EL (cell line): ENCODE results near the gene SMIM35.
A peak's percentile ranks its signal among the peaks of the same experiment; 100 is the strongest.
"Not testable (repeated sequence)": the region's sequence is repeated elsewhere in the genome, so short reads cannot be mapped to it uniquely, and the experiment has no call there.

Source experiments
- DNase-seq: peaks from one replicate; pipeline ENCODE4 v3.0.0-alpha.2; 2016

Gene SMIM35

DNA sequence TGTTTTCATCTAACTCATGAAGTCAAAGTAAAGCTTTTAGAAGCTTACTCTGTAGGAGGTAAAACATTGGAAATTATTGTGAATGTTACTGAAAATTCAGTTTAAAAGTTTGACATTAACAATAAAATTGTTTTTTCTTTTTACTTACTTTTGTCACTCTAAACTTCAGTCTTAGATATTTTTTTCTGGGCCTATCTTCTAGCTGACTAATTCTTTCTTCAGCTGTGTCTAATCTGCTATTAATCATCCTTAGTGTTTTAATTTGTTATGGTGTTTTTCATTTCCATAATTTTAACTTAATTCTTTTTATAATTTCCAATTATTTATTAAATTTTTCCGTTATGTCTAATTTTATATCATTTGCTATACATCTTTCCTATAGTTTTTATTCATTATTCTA is 65.6 kb downstream of the SMIM35 start:
- no peak for DNase-seq

DNA sequence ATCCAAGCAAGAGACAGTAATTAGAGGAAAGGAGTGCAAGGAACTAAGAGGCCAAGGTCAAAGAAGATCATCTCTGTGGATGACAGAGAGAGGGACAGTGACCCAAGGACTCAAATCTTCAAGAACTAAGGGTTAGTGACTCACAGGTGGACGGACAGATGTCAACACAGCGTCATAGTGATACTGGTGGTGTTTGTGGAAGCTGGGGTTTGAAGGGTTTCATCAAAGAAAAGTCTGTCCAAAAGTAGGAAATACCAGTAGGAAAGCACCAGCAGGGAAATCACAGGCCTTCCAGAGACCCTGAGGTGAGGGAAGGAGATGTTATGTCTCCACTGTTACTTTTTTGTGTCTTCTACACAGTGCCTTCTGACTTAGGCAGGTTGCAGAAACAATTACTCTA is 68.4 kb downstream of the SMIM35 start:
- DNase-seq: no peak

DNA sequence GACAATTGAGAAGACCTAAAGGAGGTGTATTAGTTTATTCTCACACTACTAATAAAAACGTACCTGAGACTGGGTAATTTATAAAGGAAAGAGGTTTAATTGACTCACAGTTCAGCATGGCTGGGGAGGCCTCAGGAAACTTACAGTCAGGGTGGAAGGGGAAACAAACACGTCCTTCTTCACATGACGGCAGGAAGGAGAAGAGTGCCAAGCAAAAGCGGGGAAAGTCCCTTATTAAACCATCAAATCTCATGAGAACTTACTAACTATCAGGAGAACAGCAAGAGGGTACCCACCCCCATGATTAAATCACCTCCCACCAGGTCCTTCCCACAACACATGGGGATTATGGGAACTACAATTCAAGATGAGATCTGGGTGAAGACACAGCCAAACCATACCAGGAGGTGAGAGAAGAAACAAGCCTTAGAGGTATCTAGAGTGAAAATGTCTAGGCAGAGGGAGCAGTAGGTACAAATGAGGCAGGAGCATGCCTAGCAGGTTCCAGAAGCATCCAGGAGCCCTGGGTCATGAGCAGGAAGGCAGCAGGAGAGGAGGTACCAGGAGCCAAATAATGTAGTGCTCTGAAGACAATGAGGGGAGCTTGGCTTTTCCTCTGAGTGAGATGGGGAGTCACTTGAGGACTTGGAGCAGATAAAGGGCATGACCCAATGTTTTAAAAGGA is 69.0 kb downstream of the SMIM35 start:
- no peak for DNase-seq

DNA sequence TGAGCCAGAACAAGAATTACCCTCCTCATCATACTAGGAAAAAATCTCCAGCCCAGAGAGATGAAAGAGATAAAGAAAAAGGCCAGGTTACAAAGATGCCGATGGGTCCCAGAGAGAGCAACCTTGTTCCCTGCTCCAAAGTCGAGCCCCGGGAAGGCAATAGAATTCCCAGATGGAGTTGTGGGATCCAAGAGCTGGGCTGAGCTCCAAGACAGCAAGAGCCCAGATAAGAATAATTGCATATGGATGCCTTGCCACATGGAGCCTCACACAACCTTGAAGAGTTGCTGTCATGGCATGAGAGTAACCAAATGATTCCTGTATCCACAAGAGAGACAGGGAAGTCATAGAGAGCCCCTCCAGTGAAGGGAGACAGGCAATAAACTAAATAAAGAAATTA is 69.7 kb downstream of the SMIM35 start:
- DNase-seq: no peak

DNA sequence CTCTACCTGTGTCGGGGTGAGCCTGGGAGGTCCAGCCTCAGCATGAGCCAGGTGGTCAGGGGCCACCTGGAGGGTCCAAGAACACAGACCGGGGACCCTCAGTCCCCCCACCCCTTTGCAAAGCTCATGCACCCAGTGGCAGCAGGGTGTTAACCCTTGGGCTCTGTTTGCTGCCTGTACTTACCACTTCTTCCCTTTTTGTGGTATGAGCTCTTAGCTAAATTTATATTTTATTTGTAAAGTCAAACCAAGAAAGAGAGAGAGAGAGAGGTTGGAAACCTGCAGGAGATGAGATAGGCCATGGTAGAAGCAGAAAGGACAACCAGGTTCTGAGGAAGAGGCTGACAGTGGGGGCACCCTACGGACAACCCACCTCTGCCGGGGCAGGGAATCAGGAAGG is 70.7 kb downstream of the SMIM35 start:
- no peak for DNase-seq

DNA sequence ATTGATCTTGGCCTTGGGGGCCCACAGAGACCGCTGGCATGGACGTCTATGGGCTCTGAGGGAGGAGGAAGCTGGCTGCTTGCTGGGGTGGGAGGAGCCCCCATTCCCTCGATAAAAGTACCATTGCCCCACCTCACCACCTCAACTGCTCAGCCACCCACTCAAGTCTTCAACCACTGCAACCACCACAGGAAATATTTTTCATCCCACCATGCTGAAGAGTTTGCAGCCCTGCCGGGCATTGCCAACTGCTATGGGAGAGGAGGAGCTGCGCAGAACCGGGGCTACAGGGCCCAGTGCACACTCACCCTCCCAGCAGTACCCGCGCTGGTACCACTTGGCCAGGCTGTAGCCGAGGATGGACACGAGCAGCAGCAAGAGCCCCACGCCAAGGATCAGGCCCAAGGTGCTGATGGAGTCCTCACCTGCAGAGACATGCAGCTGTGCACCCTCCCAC is 71.3 kb downstream of the SMIM35 start:
- no peak for DNase-seq

DNA sequence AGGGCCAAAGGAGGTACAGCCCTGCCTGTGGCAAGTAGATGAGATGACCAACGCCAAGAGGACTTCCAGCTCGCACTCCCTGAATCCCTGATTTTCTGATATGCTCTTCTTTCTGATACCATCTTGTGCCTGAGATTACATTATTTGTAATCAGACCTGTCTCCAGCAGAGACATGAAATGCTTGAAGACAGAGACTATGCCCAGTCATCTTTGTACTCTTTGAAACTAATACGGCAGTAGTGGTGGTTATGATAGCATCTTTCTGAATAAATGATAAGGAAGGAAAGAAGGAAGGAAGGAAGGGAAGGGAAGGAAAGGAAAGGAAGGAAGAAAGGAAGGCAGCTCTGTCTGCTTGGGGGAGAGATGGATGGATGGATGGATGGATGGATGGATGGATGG is 72.7 kb downstream of the SMIM35 start:
- DNase-seq: no peak

DNA sequence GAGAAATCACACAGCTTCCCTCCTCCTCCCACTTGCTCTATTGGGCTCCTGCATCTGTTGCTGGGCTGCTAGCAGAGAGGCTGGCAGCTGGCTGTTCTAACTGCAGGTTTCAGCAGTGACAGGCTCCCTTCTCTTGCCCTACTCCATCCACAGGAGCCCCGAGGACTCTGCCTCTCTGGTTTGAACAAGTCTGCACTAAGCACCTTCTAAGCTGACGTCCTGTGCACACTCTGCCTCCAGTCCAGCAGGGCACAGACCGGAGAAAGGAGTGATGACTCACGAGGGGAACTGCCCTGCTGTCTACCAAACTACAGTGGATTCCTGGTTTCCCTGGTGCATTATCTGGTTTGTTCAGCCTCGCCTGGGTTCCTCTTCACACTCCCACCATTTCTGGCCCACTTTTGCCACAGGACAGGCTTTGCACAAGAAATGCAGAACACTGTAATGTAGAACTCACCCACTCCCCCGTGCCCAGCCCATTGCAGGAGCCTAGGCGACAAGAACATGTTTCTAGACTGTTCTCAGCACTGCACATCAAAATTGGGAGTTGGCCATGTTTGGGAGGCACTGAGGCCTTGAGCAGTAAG is 74.6 kb downstream of the SMIM35 start:
- peak; percentile 19 for DNase-seq

DNA sequence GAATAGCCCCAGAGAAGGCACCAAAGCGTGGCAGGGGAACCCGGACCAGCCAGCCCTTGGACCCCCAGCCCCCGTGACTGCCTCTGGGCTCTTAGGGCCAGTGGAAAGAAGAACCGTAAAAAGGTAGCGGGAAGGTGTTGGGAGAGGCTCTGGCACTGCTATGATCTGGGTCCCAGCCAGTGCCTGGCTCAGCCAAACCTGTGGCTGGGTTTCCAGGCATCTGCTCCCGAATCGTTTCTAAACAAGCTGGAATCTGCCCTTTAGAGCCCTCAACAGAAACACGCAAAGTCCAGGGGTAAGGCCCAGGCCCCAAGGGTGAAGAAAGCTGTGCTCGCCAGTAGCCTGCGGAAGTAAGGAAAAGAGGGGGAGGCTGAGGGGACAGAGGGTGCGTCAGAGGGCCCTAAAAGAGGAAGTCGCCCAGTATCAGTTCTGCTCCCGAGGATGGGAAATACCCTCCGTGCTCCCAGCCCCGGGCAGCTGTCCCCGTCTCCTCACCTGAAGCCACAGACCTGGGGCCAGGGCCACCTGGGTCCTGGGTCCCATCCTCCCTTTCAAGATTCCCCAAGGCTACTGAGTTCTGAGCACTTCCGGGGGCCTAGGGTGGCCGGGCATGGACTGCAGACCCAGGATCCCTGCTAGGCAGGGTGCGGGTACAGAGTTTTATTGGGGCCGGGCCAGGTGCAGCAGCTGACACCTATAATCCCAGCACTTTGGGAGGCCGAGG is 75.9 kb downstream of the SMIM35 start:
- no peak for DNase-seq

DNA sequence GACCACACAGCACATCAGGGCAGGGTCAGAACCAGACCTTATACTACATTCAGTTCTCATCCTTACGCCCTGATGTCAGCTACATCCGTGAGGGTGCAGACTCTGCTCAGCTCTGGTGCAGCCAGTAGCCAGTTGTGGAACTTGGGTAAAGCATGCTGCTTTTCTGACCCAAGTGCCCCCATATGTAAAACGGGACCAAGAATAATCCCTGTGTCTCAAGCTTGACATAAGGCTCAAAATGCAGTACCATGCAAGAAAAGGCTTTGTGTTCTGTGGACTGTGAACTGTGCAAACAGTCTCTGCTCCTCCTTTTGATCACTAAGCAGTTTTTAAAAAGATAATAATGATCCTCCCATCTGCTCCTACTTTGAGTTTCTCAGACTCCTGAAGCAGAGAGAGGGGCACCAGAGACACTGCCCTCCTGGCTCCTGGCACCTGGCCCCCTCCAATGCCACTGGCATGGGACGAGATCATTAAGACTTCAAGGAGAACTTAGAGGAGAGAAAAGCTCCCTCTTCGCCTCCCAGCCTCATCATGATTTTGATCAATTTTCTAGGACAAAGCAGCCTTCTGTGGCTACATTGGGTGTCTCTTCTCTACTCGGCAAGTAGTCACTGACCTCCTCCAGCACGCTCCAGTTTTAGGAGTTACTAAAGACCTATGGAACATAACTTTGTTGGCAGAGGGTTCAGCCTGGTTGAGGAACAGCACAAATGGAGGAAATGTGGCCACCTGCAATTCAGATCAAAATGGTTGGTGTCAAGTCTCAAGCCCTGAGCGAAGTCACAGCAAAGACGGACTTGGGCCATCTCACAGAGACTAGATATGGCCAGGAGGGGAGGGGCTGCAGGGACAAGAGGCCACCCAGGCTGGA is 76.7 kb downstream of the SMIM35 start:
- no peak for DNase-seq

DNA sequence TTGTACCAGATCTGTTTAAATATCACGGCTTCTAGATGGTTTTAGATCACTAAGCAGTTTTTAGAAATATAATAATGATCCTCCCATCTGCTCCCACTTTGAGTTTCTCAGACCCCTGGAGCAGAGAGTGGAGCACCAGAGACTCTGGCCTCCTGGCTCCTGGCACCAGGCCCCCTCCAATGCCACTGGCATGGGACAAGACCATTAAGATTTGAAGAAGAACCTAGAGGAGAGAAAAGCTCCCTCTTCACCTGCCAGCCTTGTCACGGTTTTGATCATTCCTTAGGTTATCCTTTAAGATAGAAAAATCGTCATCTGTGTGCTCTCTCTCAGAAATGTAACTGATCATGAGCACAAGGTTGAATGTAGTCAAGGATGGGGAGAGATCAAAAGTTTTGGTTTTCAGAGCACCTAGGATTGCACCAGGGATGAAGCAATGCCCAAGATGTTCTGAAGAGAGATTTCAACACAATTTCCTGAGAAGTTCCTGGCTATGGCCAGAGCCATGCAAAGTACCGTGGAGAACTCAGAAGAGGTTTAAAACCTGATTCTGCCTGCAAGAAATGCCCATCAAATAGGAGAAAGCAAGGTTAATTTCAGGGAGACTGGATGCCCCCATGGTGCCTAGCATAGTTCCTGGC is 78.4 kb downstream of the SMIM35 start:
- DNase-seq: no peak

DNA sequence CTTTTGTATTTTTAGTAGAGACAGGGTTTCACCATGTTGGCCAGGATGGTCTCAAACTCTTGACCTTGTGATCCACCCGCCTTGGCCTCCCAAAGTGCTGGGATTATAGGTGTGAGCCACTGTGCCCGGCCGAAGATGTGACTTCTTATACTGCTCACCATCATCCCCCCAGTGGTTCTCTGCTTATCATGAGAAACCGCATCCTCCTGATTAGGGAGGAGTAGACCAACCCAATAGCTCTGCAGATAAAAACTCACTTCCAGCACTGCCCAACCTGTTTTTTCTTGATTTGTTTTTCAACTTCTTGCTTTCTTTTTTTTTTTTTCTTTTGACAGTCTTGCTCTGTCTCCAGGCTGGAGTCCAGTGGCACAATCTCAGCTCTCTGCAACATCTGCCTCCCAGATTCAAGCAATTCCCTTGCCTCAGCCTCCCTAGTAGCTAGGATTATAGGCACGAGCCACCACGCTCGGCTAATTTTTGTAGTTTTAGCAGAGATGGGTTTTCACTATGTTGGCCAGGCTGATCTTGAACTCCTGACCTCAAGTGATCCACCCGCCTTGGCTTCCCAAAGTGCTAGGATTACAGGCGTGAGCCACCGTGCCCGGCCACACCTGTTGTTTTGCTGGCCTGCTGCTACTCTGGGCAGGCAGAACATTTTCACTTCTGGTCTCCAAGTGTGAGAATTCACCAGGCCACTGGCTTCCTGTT is 79.0 kb downstream of the SMIM35 start:
- DNase-seq: not testable (repeated sequence)

DNA sequence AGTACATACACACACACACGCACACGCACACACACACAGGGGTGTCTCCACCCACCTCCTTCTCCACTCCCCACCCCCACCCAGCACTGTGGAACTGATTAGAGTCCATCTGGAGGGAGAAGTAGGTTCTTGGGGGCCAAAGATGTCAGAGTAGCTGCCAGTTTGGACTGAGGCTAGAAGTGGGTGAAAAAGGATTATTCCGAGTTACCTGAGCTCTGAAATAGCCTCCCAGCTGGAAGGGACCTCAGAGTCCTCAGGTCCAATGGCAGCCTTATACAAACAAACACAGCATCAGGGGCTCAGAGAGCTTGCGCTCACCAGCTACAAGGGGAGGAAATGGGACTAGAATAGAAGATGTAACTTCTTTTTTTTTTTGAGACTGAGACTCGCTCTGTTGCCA is 79.7 kb downstream of the SMIM35 start:
- no peak for DNase-seq

DNA sequence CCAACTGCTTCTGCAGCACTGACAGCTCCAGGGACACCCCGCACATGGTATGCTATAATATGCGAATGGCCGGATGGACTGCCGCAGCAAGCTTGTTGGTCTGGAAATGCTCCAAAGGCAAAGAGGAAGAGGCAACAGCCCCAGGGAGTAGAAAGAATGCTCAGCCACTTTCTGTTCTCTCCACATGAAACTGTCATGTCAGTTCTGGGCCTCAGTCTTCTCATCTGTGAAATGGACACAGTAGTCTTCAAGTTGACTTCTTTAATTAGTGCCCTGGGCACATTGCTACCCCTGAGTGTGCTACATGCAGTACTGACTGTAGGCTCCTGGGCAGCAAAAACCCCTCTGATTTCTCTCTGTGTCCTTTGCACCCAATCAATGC is 80.6 kb downstream of the SMIM35 start:
- no peak for DNase-seq

DNA sequence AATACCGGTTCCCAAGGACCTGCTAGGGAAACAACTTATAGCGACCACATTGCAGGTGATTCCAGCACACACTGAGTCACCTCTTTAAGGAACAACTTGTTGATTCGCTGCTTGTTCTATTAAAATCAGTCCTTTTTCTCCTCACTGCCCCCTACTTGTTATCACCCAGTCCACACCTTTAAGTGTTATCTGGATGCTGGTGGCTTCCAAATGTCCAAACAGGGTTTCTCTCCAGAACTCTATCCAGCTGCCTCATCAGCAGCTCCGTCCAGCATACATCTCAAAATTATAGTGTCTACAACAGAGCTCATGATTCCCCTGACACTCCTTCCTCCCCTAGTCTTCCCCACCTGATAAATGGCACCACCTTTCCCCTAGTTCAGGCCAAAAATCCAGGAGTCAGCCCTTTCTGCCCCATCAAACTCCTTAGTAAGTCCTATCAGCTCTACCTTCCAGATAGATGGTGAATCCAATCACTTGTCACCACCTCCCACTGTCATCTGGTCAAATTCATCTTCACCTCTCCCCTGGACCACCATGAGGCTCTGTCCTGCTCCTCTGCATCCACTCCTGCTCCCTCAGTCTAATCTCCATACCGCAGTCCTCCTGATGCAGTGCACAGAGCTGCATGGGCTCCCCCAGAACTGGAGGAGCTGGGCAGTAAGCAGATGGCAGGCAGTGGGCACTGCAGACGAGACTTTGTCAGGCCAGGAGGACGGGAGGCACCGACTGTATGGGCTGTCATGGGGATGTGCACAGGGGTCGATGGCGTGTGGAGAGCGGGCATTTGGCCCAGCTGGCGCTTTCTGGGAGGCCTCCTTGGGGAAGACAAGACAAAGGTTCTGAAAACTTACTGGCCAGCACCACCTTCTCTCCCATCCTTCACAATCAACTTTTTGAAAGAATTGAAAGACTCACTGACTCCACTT is 81.3 kb downstream of the SMIM35 start:
- DNase-seq: no peak

DNA sequence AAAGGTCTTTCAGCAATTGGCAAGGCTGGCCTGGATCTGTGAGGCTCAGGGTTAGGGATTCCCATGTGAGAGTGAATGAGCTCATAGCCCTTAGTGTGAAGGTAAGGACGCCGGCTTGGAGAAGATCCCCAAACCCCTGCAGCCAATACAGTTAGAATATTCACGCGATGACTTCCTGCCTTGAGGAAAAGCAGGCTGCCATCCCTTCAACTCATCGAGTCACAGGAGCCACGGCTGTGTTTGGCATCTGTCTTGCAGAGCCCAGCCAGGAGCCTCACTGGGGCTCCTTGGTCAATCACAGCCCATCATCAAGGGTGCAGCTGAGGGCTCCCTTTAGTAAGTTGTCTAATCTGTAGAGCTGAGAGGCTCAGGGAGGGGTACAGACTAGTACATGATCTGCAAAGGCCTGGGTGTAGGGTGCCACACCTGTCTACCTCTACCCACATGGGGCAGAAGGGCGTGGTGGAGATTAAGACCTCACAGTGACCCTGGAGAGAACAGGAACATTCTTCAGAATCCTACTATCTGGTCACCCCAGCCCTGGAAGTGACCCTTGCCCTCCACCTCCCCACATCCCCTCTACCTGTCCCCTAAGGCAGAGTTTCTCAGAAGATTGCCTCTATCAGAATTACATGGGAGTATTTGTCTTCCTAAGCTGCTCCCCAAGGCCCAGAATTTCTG is 82.1 kb downstream of the SMIM35 start:
- DNase-seq: no peak

DNA sequence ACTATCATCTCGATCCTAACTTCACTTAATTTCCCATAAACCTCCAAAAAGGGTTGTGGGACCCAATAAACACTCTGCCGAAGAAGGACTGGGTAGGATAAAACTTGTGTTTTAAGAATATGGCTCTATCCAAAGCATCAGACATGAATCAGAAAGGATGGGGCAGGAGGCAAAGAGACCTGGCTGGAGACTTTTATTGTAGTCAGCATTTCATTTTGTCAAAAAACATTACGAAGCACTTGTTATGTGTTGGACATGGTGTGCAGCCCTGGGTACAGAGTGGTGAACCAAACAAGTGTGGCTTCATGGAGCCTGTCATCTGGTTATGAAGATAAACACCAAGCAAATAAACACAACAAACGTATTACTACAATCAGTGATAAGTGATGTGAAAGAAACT is 83.3 kb downstream of the SMIM35 start:
- no peak for DNase-seq

DNA sequence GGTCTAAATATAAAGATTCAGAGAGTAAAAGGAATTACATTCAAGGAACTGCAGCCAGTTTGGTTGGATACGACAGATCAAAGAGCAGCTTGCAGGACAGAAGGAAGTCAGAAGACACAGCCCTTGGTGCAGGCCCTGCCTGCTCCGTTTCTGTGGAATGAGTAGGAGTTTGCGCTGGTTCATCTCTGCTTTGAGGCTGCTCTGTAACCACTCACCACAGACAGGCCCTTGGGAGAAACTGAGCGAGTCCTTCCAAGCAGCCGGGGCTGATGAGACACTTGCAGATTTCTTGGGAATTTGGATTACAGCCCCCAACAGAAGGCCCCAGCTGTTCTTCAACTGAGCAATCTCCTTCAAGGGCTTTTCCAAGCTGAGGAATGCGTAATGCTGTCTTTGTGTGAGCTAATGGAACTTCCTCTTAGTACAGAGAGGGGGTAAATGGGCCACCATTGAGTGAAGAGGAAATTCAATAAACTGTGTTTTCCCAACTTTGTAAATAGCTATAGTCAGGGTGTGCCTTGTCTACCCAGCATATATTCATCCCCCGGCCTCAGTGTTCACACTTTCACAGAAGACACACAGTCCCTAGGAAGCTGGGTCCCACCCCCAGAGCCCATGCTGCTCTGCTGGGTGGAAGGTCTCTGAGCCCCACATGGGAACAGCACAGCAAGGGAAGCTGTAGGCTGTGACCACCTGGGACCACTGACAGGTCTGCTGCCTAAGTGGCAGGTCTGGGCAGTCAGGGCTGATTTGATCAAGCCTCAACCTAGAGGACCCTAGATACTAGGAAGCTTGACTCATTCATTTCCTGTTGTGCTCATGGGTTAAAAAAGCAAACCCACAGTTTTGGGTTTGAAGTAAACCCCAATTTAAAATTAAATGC is 84.0 kb downstream of the SMIM35 start:
- DNase-seq: no peak

DNA sequence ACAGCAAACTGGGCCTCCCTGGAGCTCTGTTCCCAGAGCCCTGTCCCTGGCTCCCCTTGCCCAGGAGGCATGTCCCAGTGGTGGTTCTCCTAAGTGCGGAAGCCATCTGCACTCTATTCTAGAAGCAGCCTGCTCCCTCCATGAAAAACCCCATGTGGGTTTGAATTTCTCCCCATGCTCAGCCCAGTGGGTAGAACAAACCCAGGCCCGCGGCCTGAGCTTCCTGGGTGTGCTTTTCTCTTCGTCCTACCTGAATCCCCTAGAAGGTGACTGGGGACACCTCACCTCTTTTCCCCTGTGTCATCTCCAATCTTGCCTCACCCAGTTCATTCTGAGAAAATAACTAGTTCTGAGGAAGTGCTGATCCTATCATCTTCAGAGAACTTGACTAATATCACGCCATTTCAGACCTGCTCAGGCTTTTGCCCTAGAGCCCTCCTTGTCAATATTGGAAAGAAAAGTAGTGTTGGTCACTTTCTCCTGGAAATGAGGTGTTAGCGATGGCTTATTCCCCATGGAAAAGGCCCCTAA is 84.7 kb downstream of the SMIM35 start:
- no peak for DNase-seq
